Activated CD4-positive, alpha-beta T cell treated with anti-CD3 and anti-CD28 coated beads for 24 hours (primary cell): ENCODE measurements around the gene ODAD3.
A peak's percentile ranks its signal among the peaks of the same experiment; 100 is the strongest.
"Not testable (repeated sequence)": the region's sequence is repeated elsewhere in the genome, so short reads cannot be mapped to it uniquely, and the experiment has no call there.

ENCODE experiments used
- DNase-seq, 2 donors: peaks; one replicate each; pipeline ENCODE4 v3.0.0-alpha.2; 2020; ENCODE audit warnings: low read depth in 2 of 2

ODAD3 gene

DNA sequence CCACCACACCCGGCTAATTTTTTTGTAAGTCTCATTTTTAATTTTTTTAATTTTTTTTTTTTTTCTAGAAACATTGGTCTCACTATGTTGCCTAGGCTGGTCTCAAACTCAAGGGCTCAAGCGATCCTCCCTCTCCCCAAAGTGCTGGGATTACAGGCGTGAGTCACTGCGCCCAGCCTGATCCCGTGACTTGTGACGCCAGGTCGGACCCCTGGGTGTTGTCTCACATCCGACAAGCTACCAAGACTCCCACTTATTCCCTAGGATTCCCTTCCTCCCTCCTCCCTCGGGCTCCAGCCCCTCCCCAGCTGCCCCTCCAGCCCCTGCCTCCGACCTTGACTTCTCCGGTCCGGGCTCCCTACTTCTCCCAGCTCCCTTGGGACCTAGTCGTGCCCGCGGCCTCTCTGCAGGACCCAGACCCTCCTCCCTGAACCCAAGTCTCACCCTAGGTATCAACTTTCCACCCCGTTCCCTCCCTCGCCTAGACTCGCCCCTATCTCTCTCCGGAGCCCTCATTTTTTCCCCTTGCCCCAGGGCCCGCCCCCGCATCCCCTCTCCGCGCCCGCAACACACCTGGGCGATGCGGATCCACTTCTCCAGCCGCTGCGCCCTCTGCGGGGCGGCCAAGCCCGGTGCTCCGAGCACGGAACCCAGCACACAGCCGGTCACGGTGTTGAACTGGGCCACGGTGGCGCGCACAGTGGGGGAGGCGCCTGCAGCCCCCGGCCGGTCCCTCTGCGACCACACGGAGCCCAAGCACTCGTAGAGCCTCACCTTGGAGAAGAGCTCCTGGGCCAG, 28.9 kb downstream of the ODAD3 start:
- DNase-seq, result peak in 1 of 2 donors; percentile 39

DNA sequence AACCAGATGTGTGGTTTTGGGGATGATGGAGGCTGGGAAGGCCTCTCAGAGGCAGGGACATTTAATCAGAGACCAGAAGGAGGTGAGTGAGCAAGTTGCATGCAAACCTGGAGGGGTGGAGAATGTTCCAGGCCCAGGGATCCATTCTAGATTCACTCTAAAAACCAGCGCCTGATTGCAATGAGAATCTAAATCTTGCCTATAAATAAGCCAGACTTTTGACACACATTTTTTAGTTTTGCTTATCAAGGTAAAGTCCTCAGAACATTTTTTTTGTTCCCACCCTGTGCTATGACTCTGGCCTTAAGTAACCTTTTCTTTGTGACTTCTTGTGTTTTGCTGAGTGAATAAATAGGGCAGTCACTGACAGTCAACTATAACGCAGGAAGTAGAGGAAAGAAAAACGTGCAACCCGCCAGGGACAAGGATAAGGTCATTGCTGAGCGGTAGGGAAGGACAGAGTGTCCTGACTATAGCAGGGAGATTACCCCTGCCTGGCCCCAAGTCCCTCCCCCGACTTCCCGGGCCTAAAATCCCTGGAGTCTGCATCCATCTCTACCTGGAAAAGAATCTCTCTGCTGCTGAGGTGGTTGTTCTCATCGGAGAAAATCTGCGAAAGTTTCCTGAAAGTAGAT, 30.2 kb downstream of the ODAD3 start:
- DNase-seq, result no peak

DNA sequence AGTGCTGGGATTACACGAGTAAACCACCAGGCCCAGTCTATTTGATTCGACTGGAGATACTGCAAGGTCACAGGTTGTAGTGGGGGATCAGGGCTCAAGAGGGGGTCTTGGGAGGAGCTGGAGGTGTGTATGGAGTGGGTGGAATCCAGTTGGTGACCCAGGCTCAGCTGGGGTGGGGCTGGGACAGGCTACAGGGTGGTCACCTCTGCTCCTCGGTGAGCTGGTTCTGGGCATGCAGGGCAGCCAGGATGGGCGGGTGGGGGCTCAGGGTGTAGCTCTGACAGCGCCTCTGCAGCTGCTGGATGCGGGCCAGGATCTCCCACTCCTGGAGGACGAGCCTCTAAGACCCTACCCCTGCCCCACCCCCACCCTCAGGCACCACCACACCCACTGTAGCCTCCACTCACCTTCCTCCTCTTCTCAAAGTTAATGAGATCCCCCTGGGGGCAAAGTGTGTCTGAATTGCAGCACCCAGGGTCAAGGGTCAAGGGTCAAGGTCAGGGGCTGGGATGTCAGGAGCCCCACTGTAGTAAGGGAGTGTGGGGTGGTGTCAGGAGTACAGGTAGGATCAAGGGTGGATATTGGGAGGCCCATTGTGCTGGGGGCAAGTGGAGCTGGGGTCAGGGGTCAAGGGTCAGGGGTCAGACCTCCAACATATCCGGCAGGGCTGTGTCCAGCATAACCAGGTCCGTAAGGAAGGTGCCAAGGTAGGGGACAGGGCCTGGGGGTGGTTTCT, 32.9 kb downstream of the ODAD3 start:
- DNase-seq, result no peak

DNA sequence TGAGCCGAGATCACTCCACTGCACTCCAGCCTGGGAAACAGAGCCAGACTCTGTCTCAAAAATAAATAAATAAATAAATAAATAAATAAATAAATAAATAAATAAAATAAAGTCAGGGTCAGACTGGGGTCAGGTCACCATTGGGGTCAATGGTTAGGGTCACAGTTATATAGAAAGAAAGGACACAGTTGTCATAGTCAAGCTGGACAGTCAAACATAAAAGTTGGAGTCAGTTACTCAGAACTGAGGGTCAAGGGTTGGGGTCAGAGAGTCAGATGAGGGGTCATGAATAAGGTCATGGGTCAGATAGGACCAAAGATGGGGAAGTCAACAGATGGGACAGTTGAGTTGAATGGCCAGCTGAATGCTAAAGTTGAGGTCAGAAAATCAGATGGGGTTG, 34.1 kb downstream of the ODAD3 start:
- no peak for DNase-seq

DNA sequence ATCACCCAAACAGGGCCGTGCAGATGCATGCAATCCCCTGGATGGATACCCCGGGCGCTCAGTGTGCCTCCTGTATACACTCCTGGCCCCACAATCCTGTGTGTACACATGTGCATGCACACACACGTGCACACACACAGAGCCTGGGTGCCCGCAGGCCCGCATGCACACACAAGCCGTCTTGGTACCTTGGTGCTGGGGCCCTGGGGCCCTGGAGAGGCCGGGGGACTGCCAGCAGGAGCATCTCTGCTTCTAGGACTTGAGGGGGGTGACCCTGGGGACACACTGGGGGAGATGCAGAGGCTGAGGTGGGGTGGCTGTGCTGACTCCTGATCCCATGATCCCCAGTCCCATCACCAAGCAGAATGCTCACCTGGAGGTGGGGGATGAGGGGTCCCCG, 35.3 kb downstream of the ODAD3 start:
- no peak for DNase-seq

DNA sequence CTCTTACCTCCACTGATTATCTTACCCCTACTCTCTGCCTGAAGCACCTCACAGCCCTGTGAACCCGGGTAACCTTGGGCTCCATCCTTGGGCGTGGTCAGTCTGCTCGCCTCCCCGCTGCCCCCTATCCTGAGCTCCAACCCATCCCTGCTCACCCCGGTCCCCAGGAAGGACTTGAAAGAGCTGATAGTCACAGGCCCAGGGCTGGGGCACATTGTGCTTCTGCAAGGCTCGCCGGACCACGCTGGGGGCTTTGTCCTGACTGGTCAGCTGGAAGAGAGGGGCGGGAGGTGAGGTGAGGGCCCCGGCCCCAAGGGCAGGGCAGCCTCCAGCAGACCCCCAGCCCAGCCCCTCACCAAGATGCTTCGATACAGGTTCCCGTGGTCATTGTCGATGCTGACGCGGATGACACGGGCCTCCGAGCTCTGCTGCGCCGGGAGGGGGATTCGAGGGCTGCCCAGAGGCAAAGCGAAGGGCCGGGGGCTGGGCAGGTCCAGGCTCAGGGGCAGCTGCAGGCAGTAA, 37.8 kb downstream of the ODAD3 start:
- no peak for DNase-seq

DNA sequence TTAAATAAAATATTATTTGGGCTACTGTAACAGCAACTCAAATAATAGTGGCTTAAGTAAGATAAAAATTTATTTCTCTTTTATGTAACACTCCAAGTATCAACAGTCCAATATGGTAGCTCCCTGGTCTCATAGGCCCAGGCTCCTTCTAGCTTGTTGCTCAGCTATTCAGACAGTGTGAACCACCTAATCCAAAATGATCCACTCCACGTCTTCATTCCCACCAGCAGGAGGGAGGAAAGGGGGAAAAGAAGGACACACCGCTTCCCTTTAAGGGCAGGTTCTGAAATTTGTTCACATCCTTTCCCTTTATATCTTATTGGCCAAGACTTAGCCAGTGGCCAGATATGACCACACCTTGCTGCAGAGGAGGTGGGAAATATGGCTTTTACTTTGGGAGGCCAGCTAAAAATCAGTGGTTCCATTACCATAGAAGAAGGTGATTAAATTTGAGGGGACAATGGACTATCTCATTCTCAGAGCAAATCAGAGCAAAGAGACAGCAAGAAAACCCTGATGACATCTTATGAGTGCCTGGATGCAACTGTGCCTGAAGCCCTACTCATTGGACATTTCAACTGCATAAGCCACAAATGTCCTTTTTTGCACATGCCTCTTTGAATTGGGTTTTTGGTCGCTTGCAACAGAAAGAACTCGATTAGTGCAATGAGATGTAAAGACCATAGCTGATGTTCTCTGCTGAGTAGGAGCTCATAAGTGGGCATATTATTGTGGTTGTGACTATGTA, 43.8 kb downstream of the ODAD3 start:
- no peak for DNase-seq

DNA sequence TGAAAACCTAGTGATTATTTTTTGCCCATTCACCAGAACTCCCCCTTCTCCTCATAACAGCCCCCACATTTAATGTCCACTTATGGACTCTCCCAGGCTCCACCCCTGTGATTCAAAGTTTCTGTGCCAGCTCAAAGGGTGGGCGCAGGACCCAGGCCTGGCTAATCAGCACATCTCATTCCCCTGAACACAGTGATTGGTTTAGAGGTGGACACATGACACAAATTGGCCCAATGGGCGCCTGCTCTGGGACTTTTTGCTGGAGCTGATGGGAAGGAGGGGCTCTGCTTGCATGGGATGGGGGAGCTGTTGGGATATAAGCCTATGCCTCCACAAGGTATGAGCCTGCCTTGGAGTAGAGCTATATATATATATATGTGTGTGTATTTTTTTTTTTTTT, 44.6 kb downstream of the ODAD3 start:
- DNase-seq, result no peak

DNA sequence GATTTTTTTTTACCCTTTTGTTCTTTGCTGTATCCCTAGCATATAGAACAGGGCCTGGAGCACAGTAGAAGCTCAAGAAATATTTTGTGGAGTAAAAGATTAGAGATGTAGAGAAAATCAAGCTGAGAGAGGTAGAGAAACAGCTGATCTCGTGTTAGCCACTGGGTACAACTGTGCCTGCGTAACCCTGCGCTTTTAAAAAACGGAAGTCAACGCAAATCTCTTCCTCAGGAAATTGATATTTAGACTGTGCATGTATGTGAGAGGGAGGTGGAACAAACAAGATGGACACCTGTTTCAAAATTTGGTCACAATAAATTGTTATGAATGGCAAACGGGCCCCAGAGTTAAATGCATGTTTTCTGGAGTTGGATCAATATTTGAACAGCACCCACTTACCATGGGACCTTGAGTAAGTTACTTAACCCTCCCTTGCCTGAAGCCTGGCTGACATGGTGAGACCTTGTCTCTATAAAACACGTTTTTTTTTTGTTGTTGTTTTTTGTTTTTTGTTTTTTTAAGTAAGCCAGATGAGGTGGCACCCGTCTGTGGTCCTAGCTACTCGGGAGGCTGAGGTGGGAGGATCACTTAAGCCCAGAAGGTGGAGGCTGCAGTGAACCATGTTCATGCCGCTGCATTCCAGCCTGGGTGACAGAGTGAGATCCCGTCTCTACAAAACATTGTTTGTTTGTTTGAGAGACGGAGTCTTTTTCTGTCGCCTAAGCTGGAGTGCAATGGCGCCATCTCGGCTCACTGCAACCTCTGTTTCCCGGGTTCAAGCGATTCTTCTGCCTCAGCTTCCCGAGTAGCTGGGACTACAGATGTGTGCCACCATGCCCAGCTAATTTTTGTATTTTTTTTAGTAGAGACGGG, 47.5 kb downstream of the ODAD3 start:
- DNase-seq, result no peak

DNA sequence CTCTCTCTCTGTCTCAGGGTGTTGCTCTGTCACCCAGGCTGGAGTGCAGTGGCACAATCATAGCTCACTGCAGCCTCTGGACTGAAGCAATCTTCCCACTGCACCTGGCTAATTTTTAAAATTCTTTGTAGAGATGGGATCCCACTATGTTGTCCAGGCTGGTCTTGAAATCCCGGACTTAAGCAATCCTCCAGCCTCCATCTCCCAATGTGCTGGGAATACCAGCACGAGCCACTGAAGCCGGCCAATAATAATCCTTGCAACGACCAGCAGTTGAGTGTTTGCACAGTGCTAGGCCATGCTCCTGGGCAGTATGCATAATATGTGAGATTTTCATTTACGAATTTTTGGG, 50.2 kb downstream of the ODAD3 start:
- DNase-seq, result no peak

DNA sequence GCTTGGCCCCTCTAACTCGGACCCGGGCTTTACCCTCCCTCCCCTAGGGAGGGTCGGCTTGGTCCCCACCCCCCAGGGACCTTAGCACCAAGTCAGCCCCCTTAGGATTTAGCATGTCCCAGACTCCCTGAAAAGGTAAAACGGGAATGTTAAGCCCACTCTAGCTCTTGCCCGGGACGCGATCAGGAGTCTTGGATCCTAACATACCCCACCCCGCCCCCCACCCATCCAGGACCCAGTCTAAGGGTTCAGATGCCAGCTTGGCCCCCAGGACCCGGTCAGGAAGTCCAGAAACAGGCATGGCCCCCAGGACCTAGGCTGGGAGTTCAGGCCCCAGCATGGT, 51.2 kb downstream of the ODAD3 start:
- DNase-seq, result no peak

DNA sequence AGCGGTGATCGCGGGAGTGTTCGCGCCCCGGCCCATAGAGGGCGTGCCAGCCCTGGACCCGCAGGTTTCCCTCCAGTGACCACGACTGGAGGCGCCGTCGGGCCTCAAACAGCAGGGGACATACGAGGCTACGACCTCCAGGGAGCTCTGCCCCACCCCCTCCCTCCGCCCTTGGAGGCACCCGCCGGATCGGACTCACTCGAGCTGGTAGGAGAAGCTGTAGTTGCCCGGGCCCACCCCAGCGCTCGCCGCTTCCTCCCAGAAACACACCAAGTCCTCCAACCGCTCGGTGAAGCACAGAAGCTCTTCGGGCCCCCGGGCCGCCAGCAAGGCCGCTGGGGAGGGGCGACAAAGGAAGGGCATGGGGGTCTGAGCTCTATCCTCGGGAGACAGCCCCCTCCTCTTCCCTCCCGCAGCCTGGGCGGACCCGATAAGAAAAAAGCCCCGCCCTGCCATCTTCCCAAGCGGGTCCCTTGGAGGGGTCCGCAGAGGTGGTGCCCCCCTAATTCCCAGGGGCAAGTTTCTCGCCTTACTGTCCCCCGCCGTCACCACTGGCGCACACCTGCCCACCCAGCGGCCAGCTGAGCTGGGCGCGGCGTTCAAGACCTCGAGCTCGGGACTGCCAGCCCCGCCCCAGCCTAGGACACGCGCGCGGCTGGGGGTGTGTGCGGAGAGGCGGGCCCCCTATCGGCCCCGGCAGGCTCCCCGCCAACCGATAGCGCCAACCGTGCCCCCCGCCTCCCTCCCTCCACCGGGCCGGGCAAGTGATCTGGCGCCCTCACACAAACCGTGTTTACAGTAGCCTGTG, 51.8 kb downstream of the ODAD3 start:
- peak in 1 of 2 donors; percentile 30 for DNase-seq

DNA sequence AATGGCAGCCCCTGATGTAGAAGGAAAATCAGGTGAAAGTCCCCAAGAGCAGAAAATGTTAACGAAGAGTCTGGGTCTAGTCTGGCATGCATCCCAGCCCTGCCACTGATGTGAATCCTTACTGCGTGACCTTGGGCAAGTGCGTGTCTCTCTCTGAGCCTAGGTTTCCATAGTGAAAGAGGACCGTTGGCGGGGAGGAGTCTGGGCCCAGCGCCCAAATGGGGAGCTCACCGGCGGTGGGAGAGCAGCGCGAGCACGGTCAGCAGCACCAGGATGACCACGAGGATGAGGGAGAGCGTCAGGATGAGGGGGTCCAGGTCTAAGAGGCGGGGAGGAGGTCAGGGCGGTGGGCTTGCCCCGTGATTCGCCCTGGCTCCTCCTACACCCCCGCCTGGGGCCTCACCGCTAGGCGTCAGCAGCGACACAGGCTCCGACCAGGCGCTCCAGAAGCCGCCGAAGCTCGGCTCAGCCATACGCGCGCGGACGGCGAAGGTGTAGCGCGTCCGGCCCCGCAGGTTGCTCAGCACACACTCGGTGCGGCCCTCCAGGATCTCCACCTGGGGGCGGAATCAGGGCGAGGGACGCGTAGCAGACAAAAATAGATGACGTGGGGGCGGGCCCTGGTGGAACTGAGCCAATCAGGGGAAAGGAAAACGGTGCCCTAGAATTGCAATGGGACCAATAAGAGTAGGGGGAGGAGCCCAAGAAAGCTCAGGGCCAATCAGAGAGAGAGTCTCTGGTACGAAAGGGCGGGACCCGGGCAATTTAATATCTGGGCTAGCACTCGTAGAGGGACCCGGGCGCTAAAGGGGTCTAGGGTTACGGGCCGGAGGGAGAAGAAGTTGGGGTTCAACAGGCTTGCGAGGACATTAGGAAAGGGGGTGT, 54.0 kb downstream of the ODAD3 start:
- DNase-seq, result peak; percentile 92 to 96

DNA sequence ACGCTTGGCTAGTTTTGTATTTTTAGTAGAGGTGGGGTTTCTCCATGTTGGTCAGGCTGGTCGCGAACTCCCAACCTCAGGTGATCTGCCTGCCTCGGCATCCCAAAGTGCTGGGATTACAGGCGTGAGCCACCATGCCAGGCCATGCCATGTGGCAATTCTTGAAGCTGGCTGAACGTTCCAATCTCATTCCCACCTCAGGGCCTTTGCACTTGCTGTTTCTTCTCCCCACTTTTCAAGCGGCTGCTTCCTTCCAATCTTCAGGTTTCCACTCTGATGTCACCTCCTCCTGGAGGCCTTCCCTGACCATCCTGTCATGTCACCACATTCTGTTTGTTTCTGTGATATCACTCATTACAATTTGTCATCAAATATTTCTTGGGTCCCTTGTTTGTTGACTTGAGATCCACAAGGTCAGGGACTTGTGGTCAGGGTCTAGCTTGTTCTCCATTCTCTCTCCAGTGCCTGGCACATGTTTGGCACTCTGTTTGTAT, 55.0 kb downstream of the ODAD3 start:
- DNase-seq, result no peak

DNA sequence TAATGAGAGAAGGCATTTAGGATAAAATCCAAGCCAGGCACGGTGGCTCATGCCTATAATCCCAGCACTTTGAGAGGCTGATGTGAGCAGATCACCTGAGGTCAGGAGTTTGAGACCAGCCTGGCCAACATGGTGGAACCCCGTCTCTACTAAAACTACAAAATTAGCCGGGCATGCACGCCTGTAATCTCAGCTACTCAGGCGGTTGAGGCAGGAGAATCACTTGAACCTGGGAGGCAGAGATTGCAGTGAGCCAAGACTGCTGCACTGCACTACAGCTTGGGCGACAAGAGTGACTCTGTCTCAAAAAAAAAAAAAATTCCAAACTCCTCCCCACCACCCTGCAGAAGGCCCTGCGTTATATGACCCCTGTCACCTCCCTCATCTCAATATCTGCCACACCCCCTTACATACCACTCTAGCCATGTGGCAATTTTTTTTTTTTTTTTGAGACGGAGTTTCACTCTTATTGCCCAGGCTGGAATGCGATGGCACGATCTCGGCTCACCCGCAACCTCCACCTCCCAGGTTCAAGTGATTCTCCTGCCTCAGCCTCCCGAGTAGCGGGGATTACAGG, 55.6 kb downstream of the ODAD3 start:
- DNase-seq, result not testable (repeated sequence)

DNA sequence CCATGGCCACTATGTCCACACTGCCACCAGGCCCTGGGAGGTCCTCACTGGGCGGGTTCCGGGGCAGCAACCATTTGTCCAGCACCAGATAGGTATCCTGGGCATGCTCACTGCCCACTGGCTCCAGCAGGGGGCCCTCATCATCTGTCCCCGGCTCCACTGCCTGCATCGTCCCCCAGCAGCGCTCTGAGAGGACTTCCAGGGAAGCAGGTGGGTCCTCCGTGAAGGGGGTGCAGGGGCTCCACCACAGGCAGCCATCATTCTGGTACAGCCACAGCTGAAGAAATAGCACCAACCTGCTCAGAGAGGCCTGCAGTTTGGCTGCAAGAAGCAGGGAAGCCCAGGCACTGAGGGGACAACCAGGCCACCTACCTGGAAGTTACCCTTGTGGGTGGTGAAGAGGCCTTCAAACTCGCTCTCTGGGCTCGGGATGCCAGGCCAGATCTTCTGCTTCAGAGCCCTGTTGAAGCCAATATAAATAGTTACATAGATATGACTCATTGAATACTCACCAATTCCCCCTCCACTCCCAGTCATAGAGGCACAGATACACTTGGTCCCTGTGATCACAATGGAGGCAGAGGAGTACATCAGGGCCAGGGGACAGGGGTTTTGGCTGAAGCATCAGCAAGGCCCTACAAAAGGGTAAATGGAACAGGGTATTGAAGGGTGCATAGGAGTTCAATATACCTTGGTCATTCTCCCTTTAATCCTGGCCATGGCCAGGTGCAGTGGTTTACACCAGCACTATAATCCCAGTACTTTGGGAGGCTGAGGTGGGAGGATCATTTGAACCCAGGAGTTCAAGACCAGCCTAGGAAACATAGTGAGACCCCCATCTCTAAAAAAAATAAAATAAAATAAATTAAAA, 56.4 kb downstream of the ODAD3 start:
- DNase-seq, result no peak

DNA sequence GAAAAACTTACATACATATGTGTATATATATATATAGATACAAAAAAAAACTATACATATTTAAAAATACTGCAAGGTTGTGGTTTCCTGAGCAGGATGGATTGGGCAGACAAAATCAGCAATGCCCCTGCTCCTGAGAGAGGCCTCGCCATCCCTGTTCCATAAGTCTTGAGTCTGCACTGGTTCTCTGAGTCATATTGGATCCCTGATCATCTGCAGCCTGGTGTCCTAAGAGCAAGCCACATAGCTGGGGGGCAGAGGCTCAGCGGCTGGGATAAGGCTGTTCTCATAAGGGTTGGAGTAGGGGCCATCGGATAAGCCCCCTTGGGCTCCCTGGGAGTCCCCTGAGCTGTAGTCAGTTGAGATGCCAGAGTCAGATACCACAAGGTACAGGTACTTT, 57.2 kb downstream of the ODAD3 start:
- DNase-seq, result no peak

DNA sequence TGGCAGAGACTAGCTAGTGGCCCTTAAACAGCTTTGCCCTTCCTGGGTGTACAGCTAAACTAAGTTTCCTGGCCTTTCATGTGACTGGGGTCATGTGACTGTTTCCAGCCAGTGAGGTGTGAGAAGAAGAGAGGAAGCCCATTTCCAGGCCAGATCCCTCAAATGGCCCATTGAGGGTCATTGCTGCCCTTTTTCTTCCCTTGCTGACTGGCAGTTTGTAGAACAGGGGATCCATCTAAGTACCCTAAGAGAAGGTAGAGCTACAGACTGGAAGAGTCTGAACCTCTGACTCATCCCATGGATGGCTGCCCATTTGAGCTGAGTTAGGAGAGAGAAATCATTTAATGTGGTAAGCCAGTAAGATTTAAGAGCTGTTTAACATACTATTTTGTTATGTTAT, 57.7 kb downstream of the ODAD3 start:
- DNase-seq, result no peak
